Pons (tissue), 1 donor: ENCODE results near the gene CLSTN3.
"Not testable (repeated sequence)": the region's sequence is repeated elsewhere in the genome, so short reads cannot be mapped to it uniquely, and the experiment has no call there.

ENCODE experiments used
- DNase-seq: peaks from one replicate; pipeline ENCODE4 v3.0.0-alpha.2; 2016; ENCODE audit warnings: low spot score

The CLSTN3 gene

DNA sequence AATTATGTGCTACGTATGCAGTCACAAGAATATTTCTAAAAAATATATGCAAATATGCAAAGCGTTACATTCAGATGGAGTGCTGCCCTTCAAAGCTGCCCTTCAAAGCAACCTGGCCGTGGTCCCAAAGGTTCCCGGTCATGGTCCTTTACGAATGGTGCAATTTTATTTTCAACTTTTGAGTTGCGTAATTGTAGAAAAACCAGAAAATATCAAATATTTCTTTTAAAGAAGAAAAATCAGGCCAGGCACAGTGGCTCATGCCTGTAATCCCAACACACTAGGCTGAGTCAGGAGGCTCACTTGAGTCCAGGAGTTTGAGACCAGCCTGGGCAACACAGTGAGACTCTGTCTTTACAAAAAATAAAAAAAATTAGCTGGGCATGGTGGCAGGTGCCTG lies 21.4 kb downstream of the CLSTN3 start:
- DNase-seq: no peak

- no peak for DNase-seq
Observed at GRCh38 chr12:7152818-7153217, 22.6 kb downstream of the CLSTN3 start.

- DNase-seq: no peak
Observed at GRCh38 chr12:7154042-7154441, 23.9 kb downstream of the CLSTN3 start.

GRCh38 chr12:7154901-7155470 lies 24.8 kb downstream of the CLSTN3 start:
- no peak for DNase-seq

DNA sequence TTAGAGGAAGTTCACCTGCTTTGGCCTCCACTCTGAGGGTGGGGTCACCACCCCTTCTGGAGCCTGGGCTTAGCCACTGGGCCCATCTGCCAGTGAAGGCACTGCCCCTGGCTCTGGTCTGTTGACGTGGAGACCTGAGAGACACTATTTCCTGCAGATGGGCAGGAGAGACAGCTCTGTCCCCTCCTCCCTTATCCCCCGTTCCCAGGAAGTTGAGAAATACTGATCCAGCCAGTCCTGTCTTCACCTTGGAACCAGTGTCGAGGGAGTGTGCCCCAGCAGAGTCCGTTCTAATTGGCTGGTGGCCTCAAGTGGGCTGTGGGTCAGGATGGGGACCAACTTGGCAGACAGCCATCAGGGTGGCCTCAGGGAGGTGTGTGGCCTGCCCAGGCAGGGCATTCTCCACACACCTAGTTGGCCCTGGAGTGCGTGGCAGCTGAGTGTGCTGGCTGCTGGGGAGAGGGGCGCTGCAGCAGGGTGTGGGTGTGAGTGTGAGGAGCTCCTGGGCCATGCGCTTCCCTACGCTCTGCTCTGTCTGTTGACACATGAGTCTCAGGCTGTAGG lies 25.4 kb downstream of the CLSTN3 start:
- DNase-seq: no peak

DNA sequence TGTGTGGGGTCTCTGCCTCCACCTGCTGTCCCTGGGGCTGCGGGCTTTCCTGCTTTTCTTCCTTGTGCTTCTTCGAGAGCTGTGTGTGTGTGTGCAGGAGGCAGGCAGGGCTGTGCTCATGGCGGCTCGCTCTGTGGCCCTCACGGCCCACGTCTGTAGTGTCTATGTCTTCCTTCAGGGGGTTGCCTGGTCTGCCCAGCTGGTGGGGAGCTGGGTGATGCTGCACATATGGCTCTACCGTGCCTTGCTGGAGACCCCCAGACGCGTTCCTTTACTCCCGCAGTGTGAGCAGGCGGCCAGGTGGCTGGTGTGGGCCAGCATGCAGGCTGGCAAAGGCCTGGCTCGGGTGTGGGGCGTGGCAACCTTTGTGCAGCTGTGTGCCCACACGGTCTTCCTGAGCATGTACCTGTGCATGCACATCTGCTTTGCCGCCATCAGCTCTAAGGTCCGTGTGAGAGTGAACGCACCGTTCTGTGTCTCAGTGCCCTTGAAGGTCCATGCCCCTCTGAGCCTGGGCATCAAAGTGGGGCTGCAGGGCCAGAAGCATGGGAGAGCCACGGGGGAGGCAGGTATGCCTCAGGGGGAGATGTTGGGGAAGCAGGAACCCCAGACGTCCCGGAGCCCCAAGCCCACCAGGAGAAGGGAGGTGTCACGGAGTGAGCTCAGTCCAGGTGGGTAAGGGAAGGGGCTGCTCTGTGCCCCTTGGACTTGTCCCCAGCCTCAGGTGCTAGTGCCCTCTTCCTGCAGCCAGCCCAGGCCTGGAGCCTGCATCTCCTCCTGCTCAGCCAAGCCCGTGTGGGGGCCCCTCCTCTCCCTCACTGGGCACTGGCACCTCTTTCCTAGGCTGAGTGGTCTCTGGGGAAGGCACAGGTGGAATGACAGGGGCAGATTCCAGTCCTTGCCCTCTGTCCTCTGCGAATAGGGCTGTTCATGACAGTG lies 26.4 kb downstream of the CLSTN3 start:
- no peak for DNase-seq

DNA sequence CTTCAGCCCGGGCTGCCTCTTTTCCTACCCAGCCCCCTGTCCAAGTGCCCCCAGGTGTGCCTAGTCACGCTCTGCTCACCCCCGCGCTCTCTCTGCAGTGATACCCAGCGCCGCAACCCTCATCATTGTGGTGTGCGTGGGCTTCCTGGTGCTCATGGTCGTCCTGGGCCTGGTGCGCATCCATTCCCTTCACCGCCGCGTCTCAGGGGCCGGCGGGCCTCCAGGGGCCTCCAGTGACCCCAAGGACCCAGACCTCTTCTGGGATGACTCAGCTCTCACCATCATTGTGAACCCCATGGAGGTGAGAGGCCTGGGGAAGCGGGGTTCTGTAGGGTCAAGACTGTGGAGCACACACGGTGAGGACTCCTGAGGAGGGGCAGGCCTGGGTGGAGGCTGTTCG lies 27.2 kb downstream of the CLSTN3 start:
- no peak for DNase-seq

GRCh38 chr12:7158781-7159609 lies 28.8 kb downstream of the CLSTN3 start:
- DNase-seq: no peak

GRCh38 chr12:7160183-7160582 lies 30.0 kb downstream of the CLSTN3 start:
- no peak for DNase-seq

- DNase-seq: no peak
Observed at GRCh38 chr12:7161327-7161726, 31.2 kb downstream of the CLSTN3 start.

GRCh38 chr12:7161811-7162210 lies 31.6 kb downstream of the CLSTN3 start:
- DNase-seq: no peak

DNA sequence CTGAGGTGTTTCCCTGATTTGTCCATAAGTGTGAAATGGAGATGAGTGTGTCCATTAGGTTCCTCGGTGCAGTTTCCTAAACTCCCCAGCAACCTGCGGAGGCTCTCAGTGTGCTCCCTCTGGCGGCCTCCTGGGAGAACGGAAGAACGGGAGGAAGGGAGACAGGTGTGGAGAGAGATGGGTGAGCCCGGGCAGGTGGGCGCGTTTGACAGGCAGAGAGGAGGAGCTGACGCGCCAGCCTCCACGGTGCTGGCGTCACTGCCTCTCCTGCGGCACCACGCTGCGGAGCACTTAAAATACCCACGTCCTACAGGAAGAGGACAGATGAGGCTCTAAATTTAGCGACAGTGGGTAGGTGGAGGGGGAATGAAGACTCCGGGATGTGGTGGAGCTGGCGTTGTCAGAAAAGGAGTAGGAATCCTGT lies 32.5 kb downstream of the CLSTN3 start:
- no peak for DNase-seq

DNA sequence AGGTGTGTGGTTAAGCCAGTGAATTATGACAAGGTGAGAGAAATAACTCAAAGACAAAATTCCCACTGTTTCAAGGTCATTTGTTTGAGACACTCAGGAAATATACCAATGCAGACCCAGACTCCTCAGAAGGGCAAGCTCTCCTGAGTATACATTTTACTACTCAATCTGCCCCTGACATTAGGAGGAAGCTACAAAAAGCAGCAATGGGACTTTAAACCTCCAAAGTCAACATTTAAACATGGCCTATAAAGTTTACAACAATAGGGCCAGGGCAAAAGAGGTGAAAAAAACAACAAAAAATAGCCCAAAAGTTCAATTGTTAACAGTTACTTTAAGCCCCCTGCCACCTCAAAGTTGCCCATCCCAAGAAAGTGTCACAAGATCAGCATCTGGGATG lies 39.8 kb downstream of the CLSTN3 start:
- no peak for DNase-seq

DNA sequence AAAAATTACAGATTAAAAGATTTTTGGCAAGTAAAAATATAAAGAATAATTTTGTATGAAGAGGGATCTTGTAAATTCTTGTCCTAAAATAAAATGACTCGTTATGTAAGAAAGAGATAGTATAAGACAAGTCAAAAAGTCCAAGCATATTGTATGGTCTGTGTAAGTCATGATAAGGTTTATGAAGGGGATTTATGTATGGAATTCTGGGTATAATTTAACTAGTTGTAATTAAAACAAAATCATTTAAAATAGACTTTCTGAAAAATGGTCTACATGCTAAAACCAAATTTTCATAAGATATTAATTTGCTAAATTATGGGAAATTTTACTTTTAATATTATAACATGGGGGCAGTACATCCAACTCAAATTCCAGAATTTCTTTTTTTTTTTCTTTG lies 41.7 kb downstream of the CLSTN3 start:
- no peak for DNase-seq

- DNase-seq: no peak
Observed at GRCh38 chr12:7175493-7175892, 45.3 kb downstream of the CLSTN3 start.

DNA sequence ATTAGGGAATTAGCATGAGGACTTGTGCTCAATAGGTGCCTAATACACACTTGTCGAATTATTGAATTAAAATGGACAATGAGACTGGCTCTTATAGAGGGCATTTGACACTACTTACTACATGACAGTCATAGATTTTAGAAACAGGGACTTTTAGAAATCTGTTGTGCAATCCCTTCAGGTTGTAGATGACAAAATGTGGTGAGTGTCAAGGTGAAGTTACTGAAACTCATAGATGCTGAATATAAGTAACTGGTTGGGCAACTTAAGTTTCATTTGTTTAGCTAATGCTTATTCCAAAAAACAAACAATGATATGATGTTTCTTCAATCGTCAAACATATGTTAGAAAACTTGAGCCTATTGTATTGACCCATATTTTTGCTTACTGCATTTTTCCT lies 46.4 kb downstream of the CLSTN3 start:
- no peak for DNase-seq

- no peak for DNase-seq
Observed at GRCh38 chr12:7178481-7178880, 48.3 kb downstream of the CLSTN3 start.

GRCh38 chr12:7180685-7181084 lies 50.5 kb downstream of the CLSTN3 start:
- DNase-seq: no peak

DNA sequence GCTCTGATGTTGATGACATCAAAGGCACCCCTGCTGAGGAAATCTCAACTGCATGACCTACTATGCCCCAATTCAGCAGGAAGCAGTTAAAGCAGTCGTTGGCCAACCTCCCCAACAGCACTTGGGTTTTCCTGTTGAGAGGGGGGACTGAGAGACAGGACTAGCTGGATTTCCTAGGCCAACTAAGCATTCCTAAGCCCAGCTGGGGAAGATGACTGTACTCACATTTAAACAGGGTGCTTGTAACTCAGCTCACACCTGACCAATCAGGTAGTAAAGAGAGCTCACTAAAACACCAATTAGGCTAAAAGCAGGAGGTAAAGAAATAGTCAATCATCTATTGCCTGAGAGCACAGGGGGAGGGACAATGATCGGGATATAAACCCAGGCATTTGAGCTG lies 55.9 kb downstream of the CLSTN3 start:
- not testable (repeated sequence) for DNase-seq

- peak; percentile 62 for DNase-seq
Observed at GRCh38 chr12:7188562-7189397, 58.6 kb downstream of the CLSTN3 start.
